GM21447 (cell line): ENCODE results near the gene KIF23.
A peak's percentile ranks its signal among the peaks of the same experiment; 100 is the strongest.
"Not testable (repeated sequence)": the region's sequence is repeated elsewhere in the genome, so short reads cannot be mapped to it uniquely, and the experiment has no call there.

Experiments used
- ATAC-seq: cut with Tn5 transposase; IDR thresholded peaks from one replicate; pipeline ENCODE4 v1.9.1; 2021; ENCODE audit not compliant: unreplicated experiment

The KIF23 gene

GRCh38 chr15:69434238-69434637, 20.1 kb downstream of the KIF23 start:
- no peak for ATAC-seq

- ATAC-seq = no peak
Observed at GRCh38 chr15:69434679-69435078, 20.5 kb downstream of the KIF23 start.

GRCh38 chr15:69435985-69436384, 21.8 kb downstream of the KIF23 start:
- ATAC-seq = no peak

- no peak for ATAC-seq
Observed at GRCh38 chr15:69436951-69437350, 22.8 kb downstream of the KIF23 start.

- no peak for ATAC-seq
Observed at GRCh38 chr15:69439623-69440022, 25.5 kb downstream of the KIF23 start.

- ATAC-seq = peak; percentile 67
Observed at GRCh38 chr15:69443032-69443611, 29.0 kb downstream of the KIF23 start.

GRCh38 chr15:69444686-69445085, 30.5 kb downstream of the KIF23 start:
- ATAC-seq = no peak

GRCh38 chr15:69446953-69447352, 32.8 kb downstream of the KIF23 start:
- no peak for ATAC-seq

- not testable (repeated sequence) for ATAC-seq
Observed at GRCh38 chr15:69450221-69450620, 36.1 kb downstream of the KIF23 start.

- ATAC-seq = no peak
Observed at GRCh38 chr15:69450968-69451695, 37.0 kb downstream of the KIF23 start.

- ATAC-seq = peak; percentile 38
Observed at GRCh38 chr15:69451951-69452691, 38.0 kb downstream of the KIF23 start.

GRCh38 chr15:69452692-69453521, 38.8 kb downstream of the KIF23 start, which contains the start of gene RPLP1:
RPLP1 (plus strand) TSS chr15:69452818; CDS start chr15:69452949, 131 bp downstream.
- peak; percentile 77 for ATAC-seq

- ATAC-seq = no peak
Observed at GRCh38 chr15:69454953-69455352, 40.8 kb downstream of the KIF23 start.

GRCh38 chr15:69456208-69457166, 42.3 kb downstream of the KIF23 start:
- no peak for ATAC-seq

- no peak for ATAC-seq
Observed at GRCh38 chr15:69457304-69458280, 43.4 kb downstream of the KIF23 start.

GRCh38 chr15:69459066-69459465, 44.9 kb downstream of the KIF23 start:
- ATAC-seq = no peak

GRCh38 chr15:69460481-69460880, 46.3 kb downstream of the KIF23 start:
- no peak for ATAC-seq

GRCh38 chr15:69462030-69462492, 47.9 kb downstream of the KIF23 start:
- peak; percentile 7 for ATAC-seq
